H7 (cell line): ENCODE data around the gene PCNX2. TPM values are rescaled to one million over a fixed set of nuclear protein-coding genes. Genes with fewer than 3 reads are reported as not detected.

ENCODE experiments used
- total RNA-seq: library from RNA; depleted of rRNA; stranded (reverse); fragments of >200 nt; shearing (Covaris generic); gene quantifications from 2 replicates; pipeline ENCODE4 v1.2.3, GENCODE V29; 2014; rRNA removed

Gene PCNX2
- total RNA-seq, 1 experiment from 2014 or later = 43.8 TPM

Other genes with a start within 250 kb of the PCNX2 start
- 28.0 and 44.5 TPM in 2 replicates for gene MAP3K21, start 32.0 kb upstream of the PCNX2 start, total RNA-seq